HG03196 (cell line): ENCODE data around the gene GRIK3.

Source experiments
- ATAC-seq: cut with Tn5 transposase; IDR thresholded peaks from one replicate; pipeline ENCODE4 v1.9.1; 2021; ENCODE audit not compliant: unreplicated experiment

The GRIK3 gene

GRCh38 chr1:36835017-36835695, 199.2 kb downstream of the GRIK3 start:
- no peak for ATAC-seq

- ATAC-seq: no peak
Observed at GRCh38 chr1:36834586-36834985, 199.7 kb downstream of the GRIK3 start.

GRCh38 chr1:36831186-36831810, 203.0 kb downstream of the GRIK3 start:
- no peak for ATAC-seq

- no peak for ATAC-seq
Observed at GRCh38 chr1:36829961-36830360, 204.4 kb downstream of the GRIK3 start.

GRCh38 chr1:36829066-36829465, 205.2 kb downstream of the GRIK3 start:
- no peak for ATAC-seq

- no peak for ATAC-seq
Observed at GRCh38 chr1:36825226-36825625, 209.1 kb downstream of the GRIK3 start.

- ATAC-seq: no peak
Observed at GRCh38 chr1:36824390-36824861, 209.9 kb downstream of the GRIK3 start.

- no peak for ATAC-seq
Observed at GRCh38 chr1:36822648-36823047, 211.7 kb downstream of the GRIK3 start.

GRCh38 chr1:36821386-36821785, 212.9 kb downstream of the GRIK3 start:
- no peak for ATAC-seq

GRCh38 chr1:36818771-36819170, 215.5 kb downstream of the GRIK3 start:
- ATAC-seq: no peak

GRCh38 chr1:36816348-36816747, 218.0 kb downstream of the GRIK3 start:
- ATAC-seq: no peak

GRCh38 chr1:36814774-36815173, 219.5 kb downstream of the GRIK3 start:
- no peak for ATAC-seq

GRCh38 chr1:36814083-36814482, 220.2 kb downstream of the GRIK3 start:
- no peak for ATAC-seq

GRCh38 chr1:36807262-36807661, 227.1 kb downstream of the GRIK3 start:
- no peak for ATAC-seq

- ATAC-seq: no peak
Observed at GRCh38 chr1:36805979-36806640, 228.2 kb downstream of the GRIK3 start.

- ATAC-seq: no peak
Observed at GRCh38 chr1:36804669-36805314, 229.5 kb downstream of the GRIK3 start.

GRCh38 chr1:36803868-36804570, 230.3 kb downstream of the GRIK3 start:
- no peak for ATAC-seq

- ATAC-seq: no peak
Observed at GRCh38 chr1:36802018-36802417, 232.3 kb downstream of the GRIK3 start.

GRCh38 chr1:36797761-36798160, 236.6 kb downstream of the GRIK3 start:
- no peak for ATAC-seq

GRCh38 chr1:36796733-36797132, 237.6 kb downstream of the GRIK3 start:
- no peak for ATAC-seq

- no peak for ATAC-seq
Observed at GRCh38 chr1:36796106-36796590, 238.2 kb downstream of the GRIK3 start.
